HG03097 (cell line): ENCODE measurements around the gene PARP3.
A peak's percentile ranks its signal among the peaks of the same experiment; 100 is the strongest.

Source experiments
- ATAC-seq: cut with Tn5 transposase; IDR thresholded peaks from one replicate; pipeline ENCODE4 v1.9.1; 2021; ENCODE audit not compliant: unreplicated experiment, low FRiP score

PARP3 gene

DNA sequence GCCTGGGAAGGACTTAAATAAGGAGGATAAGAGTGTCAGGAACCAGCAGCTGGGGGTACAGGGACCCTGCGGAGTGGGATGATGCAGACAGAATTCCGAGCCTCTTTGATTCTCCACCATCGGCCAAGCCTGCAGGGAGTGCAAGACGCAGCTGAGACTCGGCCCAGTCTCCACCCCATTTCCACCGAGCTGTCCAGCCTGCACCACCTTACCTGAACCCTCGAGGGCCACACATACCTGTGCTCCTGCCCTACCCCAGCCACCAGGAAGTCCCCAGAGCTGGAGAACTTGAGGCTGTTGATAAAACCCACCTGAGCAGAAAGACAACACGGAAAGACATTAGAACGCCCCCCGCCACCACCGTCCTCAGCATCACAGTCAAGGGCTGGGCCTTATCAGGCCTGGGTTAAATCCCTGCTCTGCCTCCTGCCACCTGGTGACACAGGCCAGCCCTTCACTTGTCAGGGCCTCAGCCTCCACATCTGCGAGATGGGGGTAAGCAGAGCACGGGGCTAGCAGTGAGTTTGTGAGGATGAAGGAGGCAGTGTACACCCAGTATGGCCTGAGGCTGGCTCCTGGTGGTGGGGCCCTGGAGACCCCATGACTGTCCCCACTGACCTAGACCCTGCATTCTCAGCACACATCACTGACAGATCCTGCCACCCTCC lies 8.6 kb upstream of the PARP3 start:
- ATAC-seq, result no peak

GRCh38 chr3:51934139-51934850 lies 7.9 kb upstream of the PARP3 start:
- no peak for ATAC-seq

- no peak for ATAC-seq
Measured at GRCh38 chr3:51934991-51935885, 6.9 kb upstream of the PARP3 start.

DNA sequence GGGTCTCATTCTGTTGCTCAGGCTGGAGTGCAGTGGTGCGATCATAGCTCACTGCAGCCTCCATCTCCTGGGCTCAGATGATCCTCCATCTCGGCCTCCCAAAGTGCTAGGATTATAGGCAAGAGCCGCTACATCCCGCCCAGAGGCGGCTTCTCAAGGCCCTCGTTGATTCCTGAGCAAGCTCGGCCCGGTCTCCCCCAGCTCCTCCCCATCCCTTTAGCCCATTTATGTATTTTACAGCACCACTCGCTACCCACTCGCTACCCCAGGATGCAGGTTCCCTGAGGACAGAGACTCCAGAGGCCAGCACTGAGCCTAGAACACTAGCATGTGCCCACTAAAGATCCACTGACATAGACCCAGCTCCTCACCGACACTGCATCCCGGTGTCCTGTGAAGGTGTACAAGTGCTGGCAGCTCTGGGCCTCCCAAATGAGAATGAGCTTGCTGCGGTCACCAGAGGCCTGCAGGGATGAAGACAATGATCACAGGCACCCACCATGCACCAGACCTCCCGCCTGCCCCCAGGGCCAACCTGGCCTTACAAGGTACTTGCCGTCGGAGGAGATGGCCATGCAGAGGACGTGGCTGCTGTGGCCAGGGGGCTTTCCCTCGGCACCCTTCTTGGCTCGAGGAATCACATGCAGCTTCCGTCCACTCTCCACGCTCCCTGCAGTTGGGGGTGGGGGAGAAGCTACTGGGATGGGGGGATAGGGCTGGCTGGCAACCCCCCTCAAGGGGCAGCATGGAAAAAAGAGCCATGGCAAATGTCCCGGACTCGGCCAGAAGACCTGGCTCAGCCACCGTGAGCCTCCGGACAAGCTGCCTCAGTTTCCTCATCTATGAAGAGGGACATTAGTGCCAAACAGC lies 6.0 kb upstream of the PARP3 start:
- ATAC-seq, result no peak

DNA sequence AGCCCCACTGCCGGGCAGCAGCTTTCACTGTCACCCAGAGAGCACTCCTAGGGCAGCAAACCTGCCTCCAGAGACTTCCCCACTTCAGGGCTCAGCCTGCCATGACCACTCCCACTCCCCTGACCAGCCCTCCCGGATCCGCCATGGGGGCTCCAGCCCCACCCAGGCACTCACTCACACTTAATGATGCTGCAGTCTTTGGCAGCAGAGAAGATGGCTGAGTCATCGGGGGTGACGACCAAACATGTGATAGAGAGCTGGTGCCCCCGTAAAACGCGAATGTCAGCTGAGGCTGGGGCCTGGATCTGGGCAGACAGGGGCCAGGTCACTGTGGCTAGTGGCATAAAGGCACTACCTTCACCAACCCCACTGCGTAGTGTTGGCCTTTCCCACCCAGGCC lies 5.1 kb upstream of the PARP3 start:
- ATAC-seq, result no peak

DNA sequence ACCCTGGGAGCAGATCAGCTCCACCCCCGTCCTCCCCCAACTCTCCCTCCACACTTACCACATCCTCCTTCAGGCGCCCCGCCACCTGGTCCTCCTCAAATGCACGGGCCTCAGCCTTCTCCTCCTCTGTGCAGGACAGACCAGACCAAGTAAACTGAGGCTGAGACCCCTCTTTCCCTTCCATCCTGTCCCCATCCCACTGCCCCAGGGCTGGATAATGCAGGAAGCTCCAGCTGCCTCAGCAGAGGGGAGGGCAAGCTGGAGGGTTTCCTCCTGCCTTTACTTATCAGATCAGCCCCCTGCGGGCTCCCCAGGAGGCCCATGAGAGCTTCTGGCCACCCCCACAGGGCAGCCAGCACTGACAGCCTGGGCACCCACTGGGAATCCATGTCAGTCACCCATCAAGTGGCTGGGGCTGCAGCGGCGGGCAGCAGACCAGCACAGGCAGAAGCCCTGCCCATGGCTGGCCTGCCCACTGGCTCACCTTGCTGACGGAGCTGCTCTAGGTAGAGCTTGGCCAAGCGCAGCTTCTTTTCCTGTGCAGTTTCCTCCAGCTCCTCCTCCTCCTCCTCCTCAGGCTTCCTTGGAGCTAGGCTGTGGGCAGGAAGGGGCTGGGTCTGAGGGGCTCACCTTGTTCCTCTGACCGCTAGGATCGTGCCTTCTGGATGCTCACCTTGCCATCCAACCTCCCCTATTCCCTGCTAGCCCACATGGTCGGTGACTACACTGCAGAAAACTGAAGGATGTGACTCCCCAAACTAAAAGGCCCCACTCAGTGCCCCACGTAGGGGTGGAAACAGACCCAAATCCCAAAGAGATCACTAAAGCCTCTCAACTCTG lies 4.3 kb upstream of the PARP3 start:
- no peak for ATAC-seq

DNA sequence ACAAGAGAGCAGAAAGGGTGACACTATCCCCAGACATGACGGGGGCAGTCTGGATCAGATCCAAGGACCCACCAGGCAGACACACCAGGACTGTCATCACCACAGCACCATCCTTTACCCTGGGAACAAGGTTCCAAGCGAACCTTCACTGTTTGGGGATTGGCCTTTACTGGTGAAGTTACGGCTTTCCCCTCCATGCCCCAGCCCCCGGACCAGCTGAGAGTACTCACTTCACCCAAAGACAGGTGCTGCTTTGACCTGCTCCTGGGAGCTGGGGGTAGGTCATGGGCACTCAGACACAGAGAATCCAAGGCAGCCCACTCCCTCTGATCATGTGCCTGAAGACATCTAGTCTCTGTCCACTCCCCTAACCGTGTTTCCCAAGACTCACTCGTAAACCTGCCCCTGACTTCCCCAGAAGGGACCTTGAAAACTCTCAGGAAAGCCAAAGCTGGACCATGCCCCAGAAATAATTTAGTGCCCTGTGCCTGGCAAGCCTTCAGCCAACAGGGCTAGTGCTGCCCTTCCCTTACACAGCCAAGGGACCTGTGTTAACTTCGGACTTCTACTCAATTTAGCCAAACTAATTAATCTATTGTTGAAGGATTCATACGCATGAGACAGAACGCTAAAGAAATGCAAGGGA lies 3.3 kb upstream of the PARP3 start:
- no peak for ATAC-seq

DNA sequence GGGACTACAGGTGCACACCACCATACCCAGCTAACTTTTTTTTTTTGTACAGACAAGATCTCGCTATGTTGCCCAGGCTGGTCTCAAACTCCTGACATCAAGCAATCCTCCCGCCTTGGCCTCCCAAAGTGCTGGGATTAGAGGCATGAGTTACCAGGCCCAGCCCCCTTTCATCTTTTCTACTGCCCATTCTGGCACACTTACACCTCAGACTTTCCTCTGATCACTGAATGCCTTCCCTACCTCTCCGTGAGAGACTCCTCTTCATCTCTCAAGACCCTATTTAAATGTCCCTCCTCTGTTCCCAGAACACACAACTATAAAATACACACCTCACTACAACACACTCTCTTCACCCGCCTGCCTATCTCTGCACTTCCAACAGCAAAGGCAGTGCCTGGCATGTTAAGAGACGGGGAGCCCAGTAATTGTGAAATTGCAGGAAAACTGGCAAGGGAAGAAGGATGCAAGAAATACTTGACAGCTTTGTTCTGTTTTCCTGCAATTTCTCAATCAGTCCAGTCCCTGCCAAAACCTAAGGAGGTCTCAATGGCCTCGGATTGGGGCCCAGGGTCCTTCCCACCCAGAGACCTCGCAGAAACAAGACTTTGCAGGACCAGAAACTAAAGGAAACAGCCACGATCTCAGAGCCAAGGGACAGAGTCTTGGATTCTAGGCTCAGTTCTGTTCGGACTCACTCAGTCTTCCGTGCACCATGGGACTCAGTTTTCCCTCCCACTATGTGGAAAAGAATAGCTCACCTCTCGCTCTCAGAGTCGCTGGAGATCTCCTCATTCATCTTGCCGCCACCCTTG lies 1.3 kb upstream of the PARP3 start:
- ATAC-seq, result no peak

- ATAC-seq, result no peak
Measured at GRCh38 chr3:51941463-51941797, 733 bp upstream of the PARP3 start.

GRCh38 chr3:51942603-51943450 lies 664 bp downstream of the PARP3 start:
- peak; percentile 0 for ATAC-seq

GRCh38 chr3:51943451-51944391 lies 1.6 kb downstream of the PARP3 start:
- no peak for ATAC-seq

DNA sequence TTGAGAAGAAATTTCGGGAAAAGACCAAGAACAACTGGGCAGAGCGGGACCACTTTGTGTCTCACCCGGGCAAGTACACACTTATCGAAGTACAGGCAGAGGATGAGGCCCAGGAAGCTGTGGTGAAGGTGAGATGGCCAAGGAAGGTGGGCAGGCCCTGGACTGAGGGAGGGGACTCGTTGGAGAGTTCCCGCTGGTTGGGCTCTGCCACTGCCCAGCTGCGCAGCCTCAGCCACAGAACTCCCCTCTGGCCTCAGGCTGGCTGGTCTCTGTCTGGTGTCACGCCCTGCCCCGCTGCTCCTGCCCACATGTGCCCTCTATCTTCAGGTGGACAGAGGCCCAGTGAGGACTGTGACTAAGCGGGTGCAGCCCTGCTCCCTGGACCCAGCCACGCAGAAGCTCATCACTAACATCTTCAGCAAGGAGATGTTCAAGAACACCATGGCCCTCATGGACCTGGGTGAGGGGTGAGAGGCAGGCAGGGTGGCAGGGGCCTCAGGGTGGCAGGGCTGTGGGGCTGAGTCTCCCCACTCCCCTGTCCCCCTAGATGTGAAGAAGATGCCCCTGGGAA lies 2.4 kb downstream of the PARP3 start:
- no peak for ATAC-seq

GRCh38 chr3:51945031-51945840 lies 3.1 kb downstream of the PARP3 start:
- no peak for ATAC-seq

DNA sequence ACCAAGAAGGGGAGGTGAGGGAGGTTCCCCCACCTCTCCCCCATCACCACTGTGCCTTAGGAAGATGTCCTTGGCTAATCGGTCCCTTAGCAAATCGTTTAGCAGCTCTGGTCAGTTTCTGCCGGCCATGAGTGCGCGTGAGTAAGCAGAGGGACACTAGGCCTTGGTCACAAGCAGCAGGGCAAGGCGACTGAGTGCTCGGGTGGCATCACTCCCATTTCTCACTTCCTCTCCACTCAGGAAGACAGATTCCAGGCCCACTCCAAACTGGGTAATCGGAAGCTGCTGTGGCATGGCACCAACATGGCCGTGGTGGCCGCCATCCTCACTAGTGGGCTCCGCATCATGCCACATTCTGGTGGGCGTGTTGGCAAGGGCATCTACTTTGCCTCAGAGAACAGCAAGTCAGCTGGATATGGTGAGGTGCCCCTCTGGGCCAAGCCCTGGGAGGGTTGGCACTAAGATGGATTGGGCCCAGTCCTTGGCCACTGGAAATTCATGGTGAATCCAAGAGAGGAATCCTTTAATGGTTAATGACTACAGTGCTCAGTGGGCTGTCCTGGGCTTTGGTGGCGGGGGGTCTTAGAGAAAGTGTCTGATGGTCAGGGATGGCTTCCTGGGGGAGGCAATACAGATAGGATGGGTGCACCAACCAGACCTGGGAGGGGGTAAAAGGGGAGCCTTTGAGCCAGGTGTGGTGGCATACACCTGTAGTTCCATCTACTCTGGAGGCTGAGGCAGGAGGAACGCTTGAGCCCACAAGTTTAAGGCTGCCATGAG lies 4.0 kb downstream of the PARP3 start:
- no peak for ATAC-seq

- no peak for ATAC-seq
Measured at GRCh38 chr3:51946796-51947195, 4.6 kb downstream of the PARP3 start.
